ENCODE data around the gene LRMDA.

GRCh38 chr10:76319661-76320060, 888.2 kb downstream of the LRMDA start:
- TF ChIP-seq POLR2A (IDR thresholded peaks at IDR 0.05): no peak
- TF ChIP-seq, protein P1, sequence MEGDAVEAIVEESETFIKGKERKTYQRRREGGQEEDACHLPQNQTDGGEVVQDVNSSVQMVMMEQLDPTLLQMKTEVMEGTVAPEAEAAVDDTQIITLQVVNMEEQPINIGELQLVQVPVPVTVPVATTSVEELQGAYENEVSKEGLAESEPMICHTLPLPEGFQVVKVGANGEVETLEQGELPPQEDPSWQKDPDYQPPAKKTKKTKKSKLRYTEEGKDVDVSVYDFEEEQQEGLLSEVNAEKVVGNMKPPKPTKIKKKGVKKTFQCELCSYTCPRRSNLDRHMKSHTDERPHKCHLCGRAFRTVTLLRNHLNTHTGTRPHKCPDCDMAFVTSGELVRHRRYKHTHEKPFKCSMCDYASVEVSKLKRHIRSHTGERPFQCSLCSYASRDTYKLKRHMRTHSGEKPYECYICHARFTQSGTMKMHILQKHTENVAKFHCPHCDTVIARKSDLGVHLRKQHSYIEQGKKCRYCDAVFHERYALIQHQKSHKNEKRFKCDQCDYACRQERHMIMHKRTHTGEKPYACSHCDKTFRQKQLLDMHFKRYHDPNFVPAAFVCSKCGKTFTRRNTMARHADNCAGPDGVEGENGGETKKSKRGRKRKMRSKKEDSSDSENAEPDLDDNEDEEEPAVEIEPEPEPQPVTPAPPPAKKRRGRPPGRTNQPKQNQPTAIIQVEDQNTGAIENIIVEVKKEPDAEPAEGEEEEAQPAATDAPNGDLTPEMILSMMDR (IDR thresholded peaks at IDR 0.05): no peak
- TF ChIP-seq EP300 (IDR thresholded peaks at IDR 0.05): no peak
